SK-N-MC (cell line): ENCODE measurements around the gene MEGF8.

Experiments used
- DNase-seq: peaks from one replicate; pipeline ENCODE4 v3.0.0-alpha.2; 2011; ENCODE audit warnings: low read depth, low spot score
- H3K27ac ChIP-seq: fragments of 200-600 bp; sonication (generic); 2 replicates; pipeline ENCODE4 v1.5.1; 2016; ENCODE audit warnings: mixed run types
- H3K36me3 ChIP-seq: fragments of 200-600 bp; sonication (generic); 2 replicates; pipeline ENCODE4 v1.6.1; 2017; ENCODE audit warnings: antibody characterized with exemption, low read length, mixed read lengths; ENCODE audit not compliant: insufficient read depth
- H3K4me3 ChIP-seq: fragments of 200-600 bp; sonication (generic); 2 replicates; pipeline ENCODE4 v1.5.1; 2016
- H3K9ac ChIP-seq: fragments of 200-600 bp; sonication (generic); 2 replicates; pipeline ENCODE4 v1.8.0; 2017; ENCODE audit warnings: mixed run types, mixed read lengths; ENCODE audit not compliant: insufficient read length
- H3K9me3 ChIP-seq: fragments of 200-600 bp; sonication (generic); 2 replicates; pipeline ENCODE4 v1.6.1; 2017; ENCODE audit warnings: low read depth, mild to moderate bottlenecking, antibody characterized with exemption, low read length, moderate library complexity, mixed read lengths
- EZH2 ChIP-seq: fragments of 200-600 bp; sonication (generic); IDR thresholded peaks from one replicate; pipeline ENCODE4 v1.6.1; 2017; ENCODE audit warnings: antibody characterized with exemption
- FOXP2 ChIP-seq: optimal IDR thresholded peaks from 2 replicates; pipeline ENCODE3; 2011; ENCODE audit warnings: mild to moderate bottlenecking, moderate library complexity; ENCODE audit not compliant: insufficient read depth; ENCODE audit errors: extremely low read length, control extremely low read depth
- POLR2AphosphoS5 ChIP-seq: IDR thresholded peaks from 2 replicates; pipeline ENCODE4 v1.6.1; 2012; ENCODE audit warnings: mild to moderate bottlenecking, low read depth, low read length, borderline replicate concordance

The MEGF8 gene

GRCh38 chr19:42423462-42424344 is 98.3 kb downstream of the MEGF8 start:
- no peaks in the 10 kb centered on the region for H3K9me3 ChIP-seq
- TF ChIP-seq EZH2: no peak
- TF ChIP-seq POLR2AphosphoS5: no peak
- TF ChIP-seq FOXP2: no peak
- no peak overlapping the region for H3K9ac ChIP-seq
- no peak for DNase-seq
- no peak overlapping the region for H3K27ac ChIP-seq
- H3K4me3 ChIP-seq: no peak overlapping the region
- H3K36me3 ChIP-seq: no peaks in the 10 kb centered on the region

GRCh38 chr19:42424345-42424707 is 98.9 kb downstream of the MEGF8 start:
- TF ChIP-seq FOXP2 (no peak), POLR2AphosphoS5 (no peak), EZH2 (no peak)
- no peak overlapping the region for H3K9ac ChIP-seq
- no peaks in the 10 kb centered on the region for H3K36me3 ChIP-seq
- no peak overlapping the region for H3K27ac ChIP-seq
- H3K9me3 ChIP-seq: no peaks in the 10 kb centered on the region
- DNase-seq: no peak
- no peak overlapping the region for H3K4me3 ChIP-seq

GRCh38 chr19:42424712-42425131 is 99.3 kb downstream of the MEGF8 start:
- DNase-seq: no peak
- no peak for TF ChIP-seq EZH2
- no peak for TF ChIP-seq FOXP2
- TF ChIP-seq POLR2AphosphoS5: no peak
- Histone ChIP-seq H3K9ac (no peak overlapping the region), H3K36me3 (no peaks in the 10 kb centered on the region), H3K27ac (no peak overlapping the region), H3K4me3 (no peak overlapping the region), H3K9me3 (no peaks in the 10 kb centered on the region)

GRCh38 chr19:42426643-42427042 is 101.2 kb downstream of the MEGF8 start:
- TF ChIP-seq POLR2AphosphoS5 (no peak), FOXP2 (no peak), EZH2 (no peak)
- Histone ChIP-seq H3K36me3 (no peaks in the 10 kb centered on the region), H3K4me3 (no peak overlapping the region), H3K9me3 (no peaks in the 10 kb centered on the region), H3K27ac (no peak overlapping the region), H3K9ac (no peak overlapping the region)
- DNase-seq: no peak

GRCh38 chr19:42427313-42427712 is 101.9 kb downstream of the MEGF8 start, which contains the start of gene LIPE:
TSS of gene LIPE (minus strand) at chr19:42427388. CDS start at chr19:42427149, 239 bp downstream.
- Histone ChIP-seq H3K36me3 (no peaks in the 10 kb centered on the region), H3K9ac (no peak within 1 kb of the TSS), H3K27ac (no peak within 1 kb of the TSS), H3K4me3 (no peak within 1 kb of the TSS), H3K9me3 (no peaks in the 10 kb centered on the region)
- TF ChIP-seq EZH2 (no peak), POLR2AphosphoS5 (no peak), FOXP2 (no peak)
- DNase-seq: no peak
